Aorta (tissue), 5 donors: ENCODE data around the gene OSBPL2. TPM values are rescaled to one million over a fixed set of nuclear protein-coding genes. Genes with fewer than 3 reads are reported as not detected.

ENCODE experiments used
- ATAC-seq: fragments of 200-7000 bp; cut with Tn5 transposase; one replicate; pipeline ENCODE4 v1.9.1; 2022; ENCODE audit warnings: moderate library complexity; ENCODE audit not compliant: low FRiP score
- DNase-seq, 2 donors: peaks; one replicate each; pipeline ENCODE4 v3.0.0-alpha.2; 2020
- H3K27ac ChIP-seq, 2 donors: one replicate each; pipeline ENCODE4 v1.5.1; 2013; ENCODE audit warnings: low read length in 2 of 2, mild to moderate bottlenecking in 2 of 2, moderate library complexity in 2 of 2, control low read depth in 1 of 2, inconsistent platforms in 1 of 2, low read depth in 1 of 2
- H3K27me3 ChIP-seq, 2 donors: one replicate each; pipeline ENCODE4 v1.6.1; 2013; ENCODE audit warnings: control low read depth in 1 of 2, low read length in 1 of 2, mild to moderate bottlenecking in 1 of 2, moderate library complexity in 1 of 2; ENCODE audit not compliant: insufficient read depth in 2 of 2, control insufficient read depth in 1 of 2
- H3K36me3 ChIP-seq, 2 donors: one replicate each; pipeline ENCODE4 v1.6.1; 2013; ENCODE audit warnings: control low read depth in 1 of 2, low read length in 1 of 2, mild to moderate bottlenecking in 1 of 2; ENCODE audit not compliant: insufficient read depth in 2 of 2, control insufficient read depth in 1 of 2
- H3K4me1 ChIP-seq, 2 donors: one replicate each; pipeline ENCODE4 v1.6.1; 2013; ENCODE audit warnings: low read length in 2 of 2, control low read depth in 1 of 2, mild to moderate bottlenecking in 1 of 2, moderate library complexity in 1 of 2; ENCODE audit not compliant: insufficient read depth in 2 of 2, control insufficient read depth in 1 of 2
- H3K4me3 ChIP-seq, 2 donors: one replicate each; pipeline ENCODE4 v1.5.1; 2013; ENCODE audit warnings: low read length in 2 of 2, control low read depth in 1 of 2, mild to moderate bottlenecking in 1 of 2
- H3K9me3 ChIP-seq: one replicate; pipeline ENCODE4 v1.6.1; 2013; ENCODE audit warnings: mild to moderate bottlenecking, low read length; ENCODE audit not compliant: control insufficient read depth
- WGBS, 2 donors: extraction: QIAGEN DNeasy Blood & Tissue Kit; methylation state at CpG; one replicate each; pipeline ENCODE4 v1.1.7; 2013; 5-methylcytosine and 5-hydroxymethylcytosine counted together
- intact Hi-C, 2 donors: fragments of 100-400 bp; cut with DNase I; formaldehyde crosslinking; loops; one replicate each; pipeline versions ENCODE4 v1.14.2 to v1.15.0; 2022
- polyA plus RNA-seq, 2 donors: library from polyadenylated mRNA; stranded (reverse); fragments of 200-250 nt; gene quantifications; one replicate each; pipeline ENCODE4 v1.2.3, GENCODE V29; 2013
- total RNA-seq, 2 donors: library from RNA; stranded (reverse); fragmentation: NEBNext Ultra II Directional; extraction: Animal tissue kit (Norgen Biotek cat#: 25700); gene quantifications; one replicate each; pipeline ENCODE4 v1.2.1, GENCODE V29; 2021
- donor health status: healthy with polysubstance abuse.
- donor health status: Bipolar disorder and iron deficiency.
- donor health status: DM: no; HTN: no; CAD: no.
- donor health status: DM: no; HTN: no; CAD: no.
- donor health status: DM: yes; HTN: yes; CAD: no.

OSBPL2 gene
- total and polyA plus RNA-seq, 4 donors = 16.2 to 71.3 (median 42.9) TPM

GRCh38 chr20:62323980-62324906 lies 85.9 kb downstream of the OSBPL2 start:
- no peak overlapping the region for H3K27ac ChIP-seq
- no peaks in the 10 kb centered on the region for H3K4me1 ChIP-seq
- peaks cover 0 to 20% of the 10 kb centered on the region in 2 donors for H3K36me3 ChIP-seq
- no peak for DNase-seq
- no peaks in the 10 kb centered on the region for H3K9me3 ChIP-seq
- no peak for ATAC-seq
- H3K4me3 ChIP-seq = no peak overlapping the region
- WGBS, 2 donors = 79 to 81% methylated on average over 23 to 25 of the region's 25 CpGs
- intact Hi-C loops = no loop called here
- H3K27me3 ChIP-seq = no peaks in the 10 kb centered on the region

- no peaks in the 10 kb centered on the region for H3K9me3 ChIP-seq
- H3K4me3 ChIP-seq = no peak overlapping the region
- H3K27me3 ChIP-seq = no peaks in the 10 kb centered on the region
- no peak overlapping the region for H3K27ac ChIP-seq
- H3K4me1 ChIP-seq = no peaks in the 10 kb centered on the region
- DNase-seq (no peak), ATAC-seq (no peak)
- intact Hi-C loops = no loop called here
- WGBS, 2 donors = 86 to 88% methylated on average over 10 to 14 of the region's 14 CpGs
- peaks cover 0 to 27% of the 10 kb centered on the region in 2 donors for H3K36me3 ChIP-seq
Observed at GRCh38 chr20:62325172-62325905, 87.0 kb downstream of the OSBPL2 start.

GRCh38 chr20:62326559-62326958 lies 88.2 kb downstream of the OSBPL2 start:
- 88 to 92% methylated on average over 13 to 14 of the region's 14 CpGs for WGBS, 2 donors
- Histone ChIP-seq H3K4me3 (no peak overlapping the region), H3K27ac (no peak overlapping the region), H3K9me3 (no peaks in the 10 kb centered on the region), H3K36me3 (peaks cover 0 to 27% of the 10 kb centered on the region in 2 donors), H3K27me3 (no peaks in the 10 kb centered on the region), H3K4me1 (no peaks in the 10 kb centered on the region)
- intact Hi-C loops = no loop called here
- ATAC-seq = no peak
- DNase-seq = no peak

- H3K27ac ChIP-seq = no peak overlapping the region
- H3K36me3 ChIP-seq = peaks cover 0 to 27% of the 10 kb centered on the region in 2 donors
- H3K9me3 ChIP-seq = no peaks in the 10 kb centered on the region
- 85 to 87% methylated on average over 30 of the region's 30 CpGs for WGBS, 2 donors
- intact Hi-C loops = no loop called here
- DNase-seq (no peak), ATAC-seq (no peak)
- no peak overlapping the region for H3K4me3 ChIP-seq
- no peaks in the 10 kb centered on the region for H3K4me1 ChIP-seq
- no peaks in the 10 kb centered on the region for H3K27me3 ChIP-seq
Observed at GRCh38 chr20:62326959-62327725, 88.8 kb downstream of the OSBPL2 start.

- ATAC-seq (no peak), DNase-seq (no peak)
- intact Hi-C loops = no loop called here
- Histone ChIP-seq H3K9me3 (no peaks in the 10 kb centered on the region), H3K36me3 (peaks cover 0 to 29% of the 10 kb centered on the region in 2 donors), H3K4me1 (no peaks in the 10 kb centered on the region), H3K4me3 (no peak overlapping the region), H3K27me3 (no peaks in the 10 kb centered on the region), H3K27ac (no peak overlapping the region)
- 88 to 89% methylated on average over 31 to 33 of the region's 33 CpGs for WGBS, 2 donors
Observed at GRCh38 chr20:62327726-62328495, 89.6 kb downstream of the OSBPL2 start.

GRCh38 chr20:62328684-62329388 lies 90.5 kb downstream of the OSBPL2 start:
- peaks cover 0 to 26% of the 10 kb centered on the region in 2 donors for H3K36me3 ChIP-seq
- H3K27ac ChIP-seq = no peak overlapping the region
- no peak overlapping the region for H3K4me3 ChIP-seq
- WGBS, 2 donors = 88 to 90% methylated on average over 26 of the region's 26 CpGs
- no peak for DNase-seq
- no peak for ATAC-seq
- H3K9me3 ChIP-seq = no peaks in the 10 kb centered on the region
- no peaks in the 10 kb centered on the region for H3K27me3 ChIP-seq
- intact Hi-C loops = no loop called here
- no peaks in the 10 kb centered on the region for H3K4me1 ChIP-seq

GRCh38 chr20:62329389-62330377 lies 91.4 kb downstream of the OSBPL2 start:
- Histone ChIP-seq H3K9me3 (no peaks in the 10 kb centered on the region), H3K4me3 (no peak overlapping the region), H3K27ac (no peak overlapping the region), H3K36me3 (peaks cover 0 to 27% of the 10 kb centered on the region in 2 donors), H3K4me1 (no peaks in the 10 kb centered on the region), H3K27me3 (no peaks in the 10 kb centered on the region)
- DNase-seq (no peak), ATAC-seq (no peak)
- intact Hi-C loops = no loop called here
- 91 to 94% methylated on average over 37 of the region's 37 CpGs for WGBS, 2 donors
